Ascending aorta (tissue), 2 donors: ENCODE results near the gene SERINC2. TPM values are rescaled to one million over a fixed set of nuclear protein-coding genes. Genes with fewer than 3 reads are reported as not detected.

Experiments used
- DNase-seq, 2 donors: peaks; one replicate each; pipeline ENCODE4 v3.0.0-alpha.2; 2019; ENCODE audit warnings: low spot score in 2 of 2
- H3K27ac ChIP-seq, 2 donors: fragments of 200-600 bp; sonication (generic); one replicate each; pipeline ENCODE4 v1.5.1; 2016 to 2017; ENCODE audit warnings: mild to moderate bottlenecking in 1 of 2
- H3K27me3 ChIP-seq: fragments of 200-600 bp; sonication (generic); one replicate; pipeline ENCODE4 v1.5.1; 2017
- H3K36me3 ChIP-seq, 2 donors: fragments of 200-600 bp; sonication (generic); one replicate each; pipeline ENCODE4 v1.5.1; 2016
- H3K4me1 ChIP-seq, 2 donors: fragments of 200-600 bp; sonication (generic); one replicate each; pipeline ENCODE4 v1.5.1; 2016 to 2017; ENCODE audit warnings: mild to moderate bottlenecking in 1 of 2
- H3K4me3 ChIP-seq, 2 donors: fragments of 200-600 bp; sonication (generic); one replicate each; pipeline ENCODE4 v1.5.1; 2016 to 2017; ENCODE audit warnings: mild to moderate bottlenecking in 1 of 2
- H3K9me3 ChIP-seq, 2 donors: fragments of 200-600 bp; sonication (generic); one replicate each; pipeline ENCODE4 v1.5.1; 2016
- intact Hi-C: fragments of 100-400 bp; cut with DNase I; formaldehyde crosslinking; loops from one replicate; pipeline ENCODE4 v1.15.1; 2023
- total RNA-seq: library from RNA; depleted of rRNA; stranded (reverse); fragments of >200 nt; gene quantifications from one replicate; pipeline ENCODE4 v1.1.0, GENCODE V29; 2016
- TF ChIP-seq, protein P1 (sequence below), 3 experiments: fragments of 200-600 bp in 2 of 3; fragments of 450-650 bp in 1 of 3; sonication (generic) in 2 of 3; IDR thresholded peaks; one replicate each; pipeline ENCODE4 v1.5.1; 2016 to 2019; ENCODE audit warnings: antibody characterized with exemption in 3 of 3, mild to moderate bottlenecking in 1 of 3, moderate library complexity in 1 of 3

The SERINC2 gene
- total RNA-seq, 1 donor from 2014 or later: 10.7 TPM

DNA sequence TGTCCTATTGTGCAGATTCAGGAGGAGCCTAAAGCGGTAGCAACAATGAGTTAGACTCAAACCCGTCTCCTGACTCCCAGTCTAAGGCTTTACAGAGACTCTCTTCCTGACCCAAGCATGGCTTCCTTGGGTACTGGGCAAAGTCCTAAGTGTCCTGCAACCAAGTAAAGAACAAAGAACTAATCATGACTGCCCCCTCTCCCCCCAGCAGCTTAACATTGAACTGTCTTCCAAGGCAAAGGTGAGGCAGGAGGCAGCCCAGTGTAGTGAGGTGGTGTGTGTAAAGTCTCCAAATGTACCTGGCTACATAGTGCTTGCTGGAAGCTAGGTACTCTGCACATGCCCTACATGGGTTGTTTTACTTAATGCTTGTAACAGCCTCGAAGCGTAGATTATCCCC lies 42.4 kb upstream of the SERINC2 start:
- Histone ChIP-seq H3K27ac (peak overlapping the region; percentile 90 to 95), H3K4me1 (peaks cover 13 to 46% of the 10 kb centered on the region in 2 donors)
- intact Hi-C loops: no loop called here

DNA sequence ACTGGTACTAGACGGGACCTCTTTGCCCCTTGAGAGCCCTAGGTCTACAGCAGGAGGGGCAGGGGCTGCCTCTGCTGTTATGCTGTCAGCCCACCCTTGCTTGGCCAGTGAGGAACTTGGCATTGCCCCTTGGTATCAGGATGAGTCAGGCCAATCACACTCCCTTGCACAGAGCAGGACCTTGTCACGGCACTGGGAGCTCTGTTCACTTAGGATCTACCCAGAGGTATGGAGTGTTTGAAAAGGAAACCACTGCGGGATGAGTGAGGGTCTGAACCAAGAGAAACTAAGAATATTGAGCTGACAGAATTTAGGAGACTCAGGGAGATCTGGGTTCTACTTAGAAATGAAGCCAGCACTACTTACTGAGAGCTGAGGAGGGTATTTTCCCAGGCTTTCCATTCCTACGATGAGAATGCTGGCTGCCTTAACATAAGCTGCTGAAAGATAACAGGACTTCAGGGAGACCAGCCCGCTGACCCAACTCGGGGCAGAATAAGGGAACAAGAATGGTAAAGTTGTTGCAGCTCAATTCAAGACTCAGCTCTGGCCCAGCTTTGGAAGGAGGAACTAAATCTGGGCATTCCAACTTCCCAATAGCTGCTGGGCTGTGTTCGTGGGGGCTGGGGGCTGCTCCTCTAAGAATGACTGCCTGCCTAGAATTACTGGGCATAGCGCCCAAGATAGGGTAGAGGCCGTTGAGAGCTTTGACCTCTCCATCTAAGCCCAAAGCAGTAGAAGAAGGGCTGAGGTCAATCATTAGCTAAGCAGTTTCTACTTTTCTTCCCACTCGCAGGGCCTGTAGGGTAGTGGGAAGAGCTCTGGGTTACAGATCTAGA lies 41.7 kb upstream of the SERINC2 start:
- peaks cover 9 to 13% of the 10 kb centered on the region in 2 donors for H3K36me3 ChIP-seq
- peak overlapping the region; percentile 90 to 95 for H3K27ac ChIP-seq
- TF ChIP-seq, protein P1, sequence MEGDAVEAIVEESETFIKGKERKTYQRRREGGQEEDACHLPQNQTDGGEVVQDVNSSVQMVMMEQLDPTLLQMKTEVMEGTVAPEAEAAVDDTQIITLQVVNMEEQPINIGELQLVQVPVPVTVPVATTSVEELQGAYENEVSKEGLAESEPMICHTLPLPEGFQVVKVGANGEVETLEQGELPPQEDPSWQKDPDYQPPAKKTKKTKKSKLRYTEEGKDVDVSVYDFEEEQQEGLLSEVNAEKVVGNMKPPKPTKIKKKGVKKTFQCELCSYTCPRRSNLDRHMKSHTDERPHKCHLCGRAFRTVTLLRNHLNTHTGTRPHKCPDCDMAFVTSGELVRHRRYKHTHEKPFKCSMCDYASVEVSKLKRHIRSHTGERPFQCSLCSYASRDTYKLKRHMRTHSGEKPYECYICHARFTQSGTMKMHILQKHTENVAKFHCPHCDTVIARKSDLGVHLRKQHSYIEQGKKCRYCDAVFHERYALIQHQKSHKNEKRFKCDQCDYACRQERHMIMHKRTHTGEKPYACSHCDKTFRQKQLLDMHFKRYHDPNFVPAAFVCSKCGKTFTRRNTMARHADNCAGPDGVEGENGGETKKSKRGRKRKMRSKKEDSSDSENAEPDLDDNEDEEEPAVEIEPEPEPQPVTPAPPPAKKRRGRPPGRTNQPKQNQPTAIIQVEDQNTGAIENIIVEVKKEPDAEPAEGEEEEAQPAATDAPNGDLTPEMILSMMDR (IDR thresholded peaks at IDR 0.05): no peak
- H3K4me1 ChIP-seq: peaks cover 13 to 46% of the 10 kb centered on the region in 2 donors
- DNase-seq: peak in 1 of 2 donors; percentile 63
- intact Hi-C loops: no loop called here
- no peaks in the 10 kb centered on the region for H3K27me3 ChIP-seq
- H3K9me3 ChIP-seq: no peaks in the 10 kb centered on the region
- H3K4me3 ChIP-seq: peak overlapping the region; percentile 5 to 13

More for the DNA sequence above, 42.4 kb upstream of the SERINC2 start:
- H3K9me3 ChIP-seq: no peaks in the 10 kb centered on the region
- TF ChIP-seq, protein P1 (IDR thresholded peaks at IDR 0.05): no peak
- peaks cover 16 to 20% of the 10 kb centered on the region in 2 donors for H3K36me3 ChIP-seq
- H3K27me3 ChIP-seq: no peaks in the 10 kb centered on the region
- H3K4me3 ChIP-seq: no peak overlapping the region
- DNase-seq: peak in 1 of 2 donors; percentile 40

DNA sequence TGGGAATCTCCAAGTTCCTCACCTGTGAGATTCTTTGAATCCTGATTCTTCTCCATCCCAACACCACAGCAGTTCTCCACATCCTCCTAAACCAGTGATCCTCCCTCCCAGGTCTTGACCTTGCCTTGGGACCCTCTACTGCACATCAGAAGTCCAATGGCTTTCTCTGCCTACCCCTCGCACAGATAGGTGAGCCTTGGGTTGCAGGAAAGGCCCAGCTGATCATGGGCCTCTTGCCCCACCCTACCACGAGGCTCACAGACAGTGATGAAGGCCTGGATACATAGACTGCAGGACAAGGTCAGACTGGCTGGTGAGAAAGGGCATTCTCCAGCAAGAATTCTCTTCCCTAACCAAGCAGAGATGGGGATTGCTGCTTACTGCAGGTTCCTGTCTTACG lies 41.0 kb upstream of the SERINC2 start:
- peak overlapping the region; percentile 5 to 52 for H3K4me3 ChIP-seq
- H3K27me3 ChIP-seq: no peaks in the 10 kb centered on the region
- TF ChIP-seq, protein P1 (IDR thresholded peaks at IDR 0.05): no peak
- H3K9me3 ChIP-seq: no peaks in the 10 kb centered on the region
- peaks cover 13 to 46% of the 10 kb centered on the region in 2 donors for H3K4me1 ChIP-seq
- DNase-seq: peak in 1 of 2 donors; percentile 50
- peaks cover 5 to 6% of the 10 kb centered on the region in 2 donors for H3K36me3 ChIP-seq
- intact Hi-C loops: loop anchor here (2.0 kb wide), 1 partner anchor 75 kb away; the partner anchor contains the start of genes SNRNP40 and ZCCHC17
- peak overlapping the region; percentile 90 to 95 for H3K27ac ChIP-seq

DNA sequence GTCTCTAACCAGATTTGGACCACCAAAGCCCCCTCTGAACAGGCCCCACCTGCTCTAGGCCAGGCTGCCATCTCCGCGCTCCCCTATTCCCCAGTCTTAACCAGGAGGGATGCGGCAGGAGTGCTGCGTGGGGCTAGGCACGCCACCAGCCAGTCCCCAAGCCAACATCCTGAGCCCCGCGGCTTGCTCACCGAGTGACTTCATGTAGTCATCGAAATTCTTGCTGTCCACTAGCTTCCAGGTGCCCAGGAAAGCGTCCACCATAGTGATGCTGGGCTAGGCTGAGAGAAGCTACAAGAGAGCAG lies 40.3 kb upstream of the SERINC2 start:
- TF ChIP-seq, protein P1 (IDR thresholded peaks at IDR 0.05): no peak
- Histone ChIP-seq H3K27me3 (no peaks in the 10 kb centered on the region), H3K4me1 (peaks cover 13 to 46% of the 10 kb centered on the region in 2 donors), H3K4me3 (peak overlapping the region; percentile 52 to 72), H3K9me3 (no peaks in the 10 kb centered on the region), H3K36me3 (peaks cover 0 to 4% of the 10 kb centered on the region in 2 donors), H3K27ac (peak overlapping the region; percentile 90 to 95)
- intact Hi-C loops: loop anchor here (2.0 kb wide), 1 partner anchor 76 kb away; the partner anchor contains the start of genes SNRNP40 and ZCCHC17
- no peak for DNase-seq

DNA sequence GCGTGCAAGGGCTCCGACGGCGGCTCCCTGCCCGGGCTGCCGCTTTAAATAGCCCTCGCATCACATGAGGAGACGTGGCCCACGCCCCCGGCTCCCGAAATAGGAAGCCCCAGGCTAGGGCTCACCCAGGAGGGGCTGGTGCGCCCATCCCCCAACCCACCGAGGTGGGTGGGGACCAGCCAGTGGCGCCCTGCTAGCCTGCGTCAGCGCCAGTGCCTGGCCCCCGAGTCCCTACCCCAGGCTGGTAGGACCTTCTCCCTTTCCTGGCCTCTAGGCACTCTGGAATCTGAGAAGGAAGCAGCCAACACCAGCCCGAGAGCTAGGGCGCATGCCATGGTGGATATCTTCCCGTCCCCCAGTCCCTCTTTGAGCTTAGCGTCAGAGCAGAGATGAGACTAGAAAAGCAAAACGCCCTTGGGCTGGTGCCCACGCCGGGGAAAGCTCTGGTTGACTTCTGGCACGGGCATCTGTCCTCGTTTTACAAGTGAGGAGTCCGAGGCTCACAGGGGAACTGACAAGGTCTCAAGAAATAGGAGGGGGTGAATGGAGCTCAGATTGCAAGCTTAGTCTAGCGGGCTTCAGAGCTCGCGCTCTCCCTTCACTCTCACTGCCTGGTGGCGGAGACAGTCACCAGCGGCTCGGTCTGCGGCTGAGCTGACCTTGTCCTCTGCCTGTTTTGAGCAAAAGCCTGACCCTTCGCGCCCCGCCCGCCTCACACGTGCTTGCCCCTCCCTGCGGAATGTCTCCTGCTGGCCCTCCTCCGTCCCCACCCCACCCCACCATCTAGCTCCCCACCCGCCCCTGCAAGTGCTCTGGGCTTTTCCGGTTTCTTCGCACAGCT lies 39.7 kb upstream of the SERINC2 start, which contains the start of gene FABP3:
Gene FABP3, minus strand, starts transcription at position 21 of the 841 bp plus-strand sequence. CDS start 62 bp downstream, outside the sequence.
- TF ChIP-seq, protein P1 (IDR thresholded peaks at IDR 0.05): no peak
- H3K4me3 ChIP-seq: peak within 1 kb of the TSS; percentile 52 to 72
- no peaks in the 10 kb centered on the region for H3K36me3 ChIP-seq
- peak; percentile 59 to 90 for DNase-seq
- intact Hi-C loops: loop anchor here (2.0 kb wide), 1 partner anchor 76 kb away; the partner anchor contains the start of genes SNRNP40 and ZCCHC17
- no peaks in the 10 kb centered on the region for H3K27me3 ChIP-seq
- peak within 1 kb of the TSS; percentile 90 to 95 for H3K27ac ChIP-seq
- peaks cover 13 to 46% of the 10 kb centered on the region in 2 donors for H3K4me1 ChIP-seq
- no peaks in the 10 kb centered on the region for H3K9me3 ChIP-seq
